ENCODE results near the gene SDF2L1.

DNA sequence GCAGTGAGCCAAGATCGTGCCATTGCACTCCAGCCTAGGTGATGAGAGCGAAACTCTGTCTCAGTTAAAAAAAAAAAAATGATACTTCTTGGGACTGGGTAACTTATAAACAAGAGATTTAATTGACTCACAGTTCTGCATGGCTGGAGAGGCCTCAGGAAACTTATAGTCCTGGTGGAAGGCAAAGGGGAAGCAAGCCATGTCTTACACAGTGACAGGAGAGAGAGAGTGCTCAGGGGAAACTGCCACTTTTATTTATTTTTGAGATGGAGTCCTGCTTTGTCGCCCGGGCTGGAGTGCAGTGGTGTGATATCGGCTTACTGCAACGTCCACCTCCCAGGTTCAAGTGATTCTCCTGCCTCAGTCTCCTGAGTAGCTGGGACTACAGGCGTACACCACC lies 8.2 kb downstream of the SDF2L1 start:
- TF ChIP-seq, protein P1, sequence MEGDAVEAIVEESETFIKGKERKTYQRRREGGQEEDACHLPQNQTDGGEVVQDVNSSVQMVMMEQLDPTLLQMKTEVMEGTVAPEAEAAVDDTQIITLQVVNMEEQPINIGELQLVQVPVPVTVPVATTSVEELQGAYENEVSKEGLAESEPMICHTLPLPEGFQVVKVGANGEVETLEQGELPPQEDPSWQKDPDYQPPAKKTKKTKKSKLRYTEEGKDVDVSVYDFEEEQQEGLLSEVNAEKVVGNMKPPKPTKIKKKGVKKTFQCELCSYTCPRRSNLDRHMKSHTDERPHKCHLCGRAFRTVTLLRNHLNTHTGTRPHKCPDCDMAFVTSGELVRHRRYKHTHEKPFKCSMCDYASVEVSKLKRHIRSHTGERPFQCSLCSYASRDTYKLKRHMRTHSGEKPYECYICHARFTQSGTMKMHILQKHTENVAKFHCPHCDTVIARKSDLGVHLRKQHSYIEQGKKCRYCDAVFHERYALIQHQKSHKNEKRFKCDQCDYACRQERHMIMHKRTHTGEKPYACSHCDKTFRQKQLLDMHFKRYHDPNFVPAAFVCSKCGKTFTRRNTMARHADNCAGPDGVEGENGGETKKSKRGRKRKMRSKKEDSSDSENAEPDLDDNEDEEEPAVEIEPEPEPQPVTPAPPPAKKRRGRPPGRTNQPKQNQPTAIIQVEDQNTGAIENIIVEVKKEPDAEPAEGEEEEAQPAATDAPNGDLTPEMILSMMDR (IDR thresholded peaks at IDR 0.05): no peak
- TF ChIP-seq POLR2A (IDR thresholded peaks at IDR 0.05): no peak
